MG63 (cell line): ENCODE data around the gene NR2C2. TPM values are rescaled to one million over a fixed set of nuclear protein-coding genes. Genes with fewer than 3 reads are reported as not detected.
A peak's percentile ranks its signal among the peaks of the same experiment; 100 is the strongest.
"Not testable (repeated sequence)": the region's sequence is repeated elsewhere in the genome, so short reads cannot be mapped to it uniquely, and the experiment has no call there.

Experiments
- DNase-seq: peaks from one replicate; pipeline ENCODE4 v3.0.0-alpha.2; 2020
- H3K27me3 ChIP-seq: fragments of 250-450 bp; sonication (Bioruptor Pico); 2 replicates; pipeline ENCODE4 v1.5.1; 2020; ENCODE audit warnings: mild to moderate bottlenecking, moderate library complexity
- H3K36me3 ChIP-seq: fragments of 250-450 bp; sonication (Bioruptor Pico); 2 replicates; pipeline ENCODE4 v1.5.1; 2020; ENCODE audit warnings: mild to moderate bottlenecking, moderate library complexity
- H3K4me3 ChIP-seq: fragments of 250-450 bp; sonication (Bioruptor Pico); 2 replicates; pipeline ENCODE4 v1.5.1; 2020; ENCODE audit warnings: mild to moderate bottlenecking, moderate library complexity
- H3K9me3 ChIP-seq: fragments of 250-450 bp; sonication (Bioruptor Pico); 2 replicates; pipeline ENCODE4 v1.5.1; 2020; ENCODE audit warnings: mild to moderate bottlenecking, moderate library complexity
- total RNA-seq: library from RNA; depleted of rRNA; stranded (reverse); fragments of >200 nt; shearing (Covaris generic); gene quantifications from 2 replicates; pipeline ENCODE4 v1.2.3, GENCODE V29; 2014; ENCODE audit warnings: low replicate concordance

Gene NR2C2
- total RNA-seq, 1 experiment from 2014 or later, result 7.1 TPM

GRCh38 chr3:14989943-14990779, 42.8 kb downstream of the NR2C2 start:
- Histone ChIP-seq H3K36me3 (no peaks in the 10 kb centered on the region), H3K4me3 (no peak overlapping the region), H3K27me3 (no peaks in the 10 kb centered on the region), H3K9me3 (no peaks in the 10 kb centered on the region)
- peak; percentile 74 for DNase-seq

GRCh38 chr3:14990780-14991148, 43.4 kb downstream of the NR2C2 start:
- Histone ChIP-seq H3K9me3 (no peaks in the 10 kb centered on the region), H3K4me3 (no peak overlapping the region), H3K36me3 (no peaks in the 10 kb centered on the region), H3K27me3 (no peaks in the 10 kb centered on the region)
- DNase-seq, result no peak

- H3K9me3 ChIP-seq, result no peaks in the 10 kb centered on the region
- H3K36me3 ChIP-seq, result no peaks in the 10 kb centered on the region
- DNase-seq, result no peak
- H3K4me3 ChIP-seq, result no peak overlapping the region
- H3K27me3 ChIP-seq, result no peaks in the 10 kb centered on the region
Observed at GRCh38 chr3:14991151-14991742, 43.9 kb downstream of the NR2C2 start.

GRCh38 chr3:14991818-14992612, 44.6 kb downstream of the NR2C2 start:
- no peaks in the 10 kb centered on the region for H3K9me3 ChIP-seq
- H3K27me3 ChIP-seq, result no peaks in the 10 kb centered on the region
- no peak for DNase-seq
- no peak overlapping the region for H3K4me3 ChIP-seq
- no peaks in the 10 kb centered on the region for H3K36me3 ChIP-seq

GRCh38 chr3:14997941-14998340, 50.6 kb downstream of the NR2C2 start:
- no peaks in the 10 kb centered on the region for H3K36me3 ChIP-seq
- no peaks in the 10 kb centered on the region for H3K27me3 ChIP-seq
- H3K9me3 ChIP-seq, result no peaks in the 10 kb centered on the region
- H3K4me3 ChIP-seq, result no peak overlapping the region
- no peak for DNase-seq

- not testable (repeated sequence) for H3K36me3 ChIP-seq, H3K27me3 ChIP-seq, H3K9me3 ChIP-seq
Observed at GRCh38 chr3:14999182-14999581, 51.8 kb downstream of the NR2C2 start.

GRCh38 chr3:15007681-15008141, 60.3 kb downstream of the NR2C2 start:
- Histone ChIP-seq H3K27me3 (no peaks in the 10 kb centered on the region), H3K4me3 (no peak overlapping the region), H3K9me3 (no peaks in the 10 kb centered on the region), H3K36me3 (peaks cover 5% of the 10 kb centered on the region)
- DNase-seq, result peak; percentile 2

More at GRCh38 chr3:14999182-14999581, 51.8 kb downstream of the NR2C2 start:
- DNase-seq, H3K4me3 ChIP-seq: not testable (repeated sequence)

- H3K4me3 ChIP-seq, result no peak overlapping the region
- H3K27me3 ChIP-seq, result no peaks in the 10 kb centered on the region
- no peak for DNase-seq
- H3K36me3 ChIP-seq, result peaks cover 10% of the 10 kb centered on the region
- H3K9me3 ChIP-seq, result no peaks in the 10 kb centered on the region
Observed at GRCh38 chr3:15009167-15009566, 61.8 kb downstream of the NR2C2 start.

GRCh38 chr3:15010664-15011063, 63.3 kb downstream of the NR2C2 start:
- no peak overlapping the region for H3K4me3 ChIP-seq
- no peak for DNase-seq
- H3K9me3 ChIP-seq, result no peaks in the 10 kb centered on the region
- peaks cover 12% of the 10 kb centered on the region for H3K36me3 ChIP-seq
- H3K27me3 ChIP-seq, result no peaks in the 10 kb centered on the region

- no peak for DNase-seq
- no peaks in the 10 kb centered on the region for H3K27me3 ChIP-seq
- peaks cover 12% of the 10 kb centered on the region for H3K36me3 ChIP-seq
- H3K4me3 ChIP-seq, result no peak overlapping the region
- no peaks in the 10 kb centered on the region for H3K9me3 ChIP-seq
Observed at GRCh38 chr3:15011174-15011573, 63.8 kb downstream of the NR2C2 start.

- no peak for DNase-seq
- H3K4me3 ChIP-seq, result no peak overlapping the region
- peaks cover 16% of the 10 kb centered on the region for H3K36me3 ChIP-seq
- H3K9me3 ChIP-seq, result no peaks in the 10 kb centered on the region
- no peaks in the 10 kb centered on the region for H3K27me3 ChIP-seq
Observed at GRCh38 chr3:15014606-15015328, 67.4 kb downstream of the NR2C2 start.

- H3K4me3 ChIP-seq, result no peak overlapping the region
- peaks cover 16% of the 10 kb centered on the region for H3K36me3 ChIP-seq
- H3K9me3 ChIP-seq, result no peaks in the 10 kb centered on the region
- DNase-seq, result peak; percentile 22
- H3K27me3 ChIP-seq, result no peaks in the 10 kb centered on the region
Observed at GRCh38 chr3:15015456-15015855, 68.1 kb downstream of the NR2C2 start.

GRCh38 chr3:15017191-15017590, 69.8 kb downstream of the NR2C2 start:
- Histone ChIP-seq H3K9me3 (no peaks in the 10 kb centered on the region), H3K4me3 (no peak overlapping the region), H3K36me3 (peaks cover 16% of the 10 kb centered on the region), H3K27me3 (no peaks in the 10 kb centered on the region)
- no peak for DNase-seq

- peaks cover 7% of the 10 kb centered on the region; the same call in 1 of the 2 replicates for H3K36me3 ChIP-seq
- no peak for DNase-seq
- no peaks in the 10 kb centered on the region for H3K9me3 ChIP-seq
- no peaks in the 10 kb centered on the region for H3K27me3 ChIP-seq
- H3K4me3 ChIP-seq, result no peak overlapping the region
Observed at GRCh38 chr3:15023249-15023648, 75.9 kb downstream of the NR2C2 start.

- Histone ChIP-seq H3K4me3 (no peak overlapping the region), H3K36me3 (peaks cover 7% of the 10 kb centered on the region; the same call in 1 of the 2 replicates), H3K27me3 (no peaks in the 10 kb centered on the region), H3K9me3 (no peaks in the 10 kb centered on the region)
- DNase-seq, result no peak
Observed at GRCh38 chr3:15023719-15024118, 76.3 kb downstream of the NR2C2 start.

GRCh38 chr3:15029625-15030024, 82.2 kb downstream of the NR2C2 start:
- Histone ChIP-seq H3K9me3 (no peaks in the 10 kb centered on the region), H3K36me3 (peaks cover 2% of the 10 kb centered on the region), H3K4me3 (no peak overlapping the region), H3K27me3 (no peaks in the 10 kb centered on the region)
- no peak for DNase-seq

- Histone ChIP-seq H3K4me3 (no peak overlapping the region), H3K27me3 (no peaks in the 10 kb centered on the region), H3K9me3 (no peaks in the 10 kb centered on the region), H3K36me3 (peaks cover 4% of the 10 kb centered on the region)
- DNase-seq, result peak; percentile 8
Observed at GRCh38 chr3:15032650-15033049, 85.3 kb downstream of the NR2C2 start.
